Left kidney (tissue), 2 donors: ENCODE results near the gene TJP2. TPM values are rescaled to one million over a fixed set of nuclear protein-coding genes. Genes with fewer than 3 reads are reported as not detected.
"Not testable (repeated sequence)": the region's sequence is repeated elsewhere in the genome, so short reads cannot be mapped to it uniquely, and the experiment has no call there.

Source experiments
- DNase-seq: peaks from one replicate; pipeline ENCODE4 v3.0.0-alpha.2; 2013
- polyA plus RNA-seq: library from polyadenylated mRNA; unstranded; fragments of 120-200 nt; gene quantifications from one replicate; pipeline ENCODE4 v1.2.1, GENCODE V29; 2013; ENCODE audit not compliant: insufficient read length

The TJP2 gene
- polyA plus RNA-seq, 1 donor, result 108 TPM

DNA sequence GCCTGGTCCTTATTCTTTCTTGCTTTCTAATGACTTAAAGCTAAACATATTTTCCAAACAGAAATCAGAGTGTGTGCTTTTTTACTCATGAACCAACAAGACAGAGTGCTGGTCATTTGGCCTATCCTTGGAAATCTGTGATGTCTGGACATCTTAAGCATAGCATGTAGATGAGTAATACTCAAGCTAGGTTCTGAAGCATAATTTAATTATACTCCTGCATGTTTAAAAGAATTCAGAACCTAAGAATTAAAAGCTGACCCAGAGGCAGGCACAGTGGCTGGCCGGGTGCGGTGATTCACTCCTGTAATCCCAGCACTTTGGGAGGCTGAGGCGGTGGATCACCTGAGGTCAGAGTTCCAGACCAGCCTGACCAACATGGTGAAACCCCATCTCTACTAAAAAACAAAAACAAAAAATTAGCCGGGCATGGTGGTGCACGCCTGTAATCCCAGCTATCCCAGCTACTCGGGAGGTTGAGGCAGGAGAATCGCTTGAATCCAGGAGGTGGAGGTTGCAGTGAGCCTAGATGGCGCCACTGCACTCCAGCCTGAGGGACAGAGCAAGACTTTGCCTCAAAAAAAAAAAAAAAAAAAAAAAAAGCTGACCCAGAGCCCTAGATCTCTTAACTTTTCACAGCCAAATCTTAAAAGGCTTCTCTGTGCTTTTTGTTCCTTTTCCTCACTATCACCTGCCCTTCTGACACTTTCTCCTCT, 16.2 kb upstream of the TJP2 start:
- no peak for DNase-seq

DNA sequence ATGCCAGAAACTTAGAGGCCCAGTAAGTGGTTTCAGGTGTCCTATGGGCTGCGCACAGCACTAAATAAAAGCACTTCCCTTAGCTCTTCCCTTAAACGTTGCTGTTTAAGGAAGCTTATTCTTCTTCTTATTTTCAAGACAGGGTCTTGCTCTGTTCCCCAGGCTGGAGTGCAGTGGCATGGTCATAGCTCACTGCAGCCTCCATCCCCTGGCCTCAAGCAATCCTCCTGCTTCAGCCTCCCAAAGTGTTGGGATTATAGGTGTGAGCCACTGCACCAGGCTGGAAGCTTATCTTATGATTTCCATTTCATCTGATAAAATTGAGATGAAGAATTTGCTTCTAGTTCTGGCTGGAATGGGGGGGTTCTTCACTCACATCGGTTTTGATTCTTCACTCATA, 15.6 kb upstream of the TJP2 start:
- DNase-seq, result no peak

- not testable (repeated sequence) for DNase-seq
Observed at GRCh38 chr9:69164573-69164972, 9.5 kb upstream of the TJP2 start.

- DNase-seq, result no peak
Observed at GRCh38 chr9:69165581-69165980, 8.5 kb upstream of the TJP2 start.

DNA sequence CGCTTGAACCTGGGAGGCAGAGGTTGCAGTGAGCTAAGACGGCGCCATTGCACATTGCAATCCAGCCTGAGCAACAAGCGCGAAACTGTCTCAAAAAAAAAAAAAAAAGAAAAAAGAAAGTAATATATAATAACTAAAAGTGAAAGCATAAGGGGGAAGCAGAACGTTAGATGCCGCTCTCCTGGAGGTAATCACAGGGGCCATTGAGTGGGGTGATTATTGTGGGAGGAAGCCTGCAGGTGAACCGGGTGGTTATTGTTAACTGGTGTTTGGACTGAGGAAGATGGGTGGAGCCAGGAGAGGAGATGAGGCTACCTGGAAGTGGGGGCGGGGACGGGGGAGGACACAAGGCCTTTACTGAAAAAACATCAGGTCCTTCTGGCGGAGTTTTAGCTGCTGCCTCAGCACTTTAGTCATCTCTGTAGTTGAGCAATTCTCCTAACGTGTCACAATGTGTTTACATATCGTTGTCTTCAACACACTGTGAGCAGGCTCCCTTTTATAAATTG, 5.3 kb upstream of the TJP2 start:
- no peak for DNase-seq

- no peak for DNase-seq
Observed at GRCh38 chr9:69170231-69170630, 3.8 kb upstream of the TJP2 start.

- no peak for DNase-seq
Observed at GRCh38 chr9:69171049-69171448, 3.0 kb upstream of the TJP2 start.

DNA sequence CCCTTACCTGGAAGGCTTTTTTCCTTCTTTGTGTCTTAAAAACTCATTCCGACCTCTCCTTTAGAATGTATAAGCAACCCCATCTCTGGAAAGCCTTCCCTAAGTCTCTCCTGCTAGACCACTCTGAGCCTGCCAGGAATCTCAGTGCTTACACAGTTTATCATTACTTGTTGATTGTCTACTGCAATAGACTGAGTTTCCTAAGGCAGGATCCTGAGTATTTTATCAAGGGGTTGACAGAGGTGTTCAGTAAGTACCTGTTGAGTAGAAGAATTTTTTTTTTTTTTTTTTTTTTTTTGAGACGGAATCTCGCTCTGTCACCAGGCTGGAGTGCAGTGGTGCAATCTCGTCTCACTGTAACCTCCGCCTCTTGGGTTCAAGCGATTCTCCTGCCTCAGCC, 2.6 kb upstream of the TJP2 start:
- DNase-seq, result no peak

- no peak for DNase-seq
Observed at GRCh38 chr9:69172895-69173294, 1.2 kb upstream of the TJP2 start.

- DNase-seq, result no peak
Observed at GRCh38 chr9:69173497-69173890, 583 bp upstream of the TJP2 start.

DNA sequence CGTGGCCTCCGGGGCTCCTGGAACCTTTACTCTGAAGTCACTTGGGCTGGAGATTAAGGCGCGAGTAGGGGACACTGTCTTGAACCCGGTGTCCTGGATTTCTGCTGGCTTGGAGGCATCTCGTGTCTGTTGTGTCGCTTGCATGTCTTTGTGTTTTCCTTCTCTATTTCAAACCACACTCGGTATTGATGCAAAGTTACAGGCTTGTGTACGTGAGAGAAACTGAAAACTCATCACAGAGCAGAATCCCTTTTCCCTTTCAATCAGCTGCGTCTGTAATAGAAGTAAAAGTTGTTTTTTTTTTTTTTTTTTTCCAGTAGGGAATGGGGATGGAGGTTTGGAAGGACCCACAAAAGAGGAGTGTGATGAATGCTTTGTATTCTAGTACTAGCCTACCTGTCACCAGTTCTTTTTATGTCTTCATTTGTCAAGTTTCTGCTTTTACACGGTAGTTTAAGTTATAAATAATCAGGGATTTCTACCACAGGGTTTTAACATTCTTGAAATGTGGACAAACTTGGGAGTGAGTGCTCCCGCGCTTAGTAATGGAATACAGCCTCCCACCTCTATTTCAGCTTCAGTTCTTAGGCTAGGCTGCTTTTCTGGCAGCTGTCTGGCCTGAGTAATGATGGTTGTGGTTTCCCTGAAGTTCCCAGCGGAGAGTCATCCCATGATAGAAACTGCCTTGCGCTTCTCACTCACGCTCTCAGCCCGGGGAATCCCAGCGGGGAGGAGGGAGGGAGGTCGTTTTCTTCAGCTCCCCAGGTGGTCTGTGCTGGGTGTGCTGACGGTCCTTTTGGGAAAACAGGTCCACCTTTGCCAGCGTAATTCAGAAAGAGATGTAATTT, 763 bp downstream of the TJP2 start:
- no peak for DNase-seq

DNA sequence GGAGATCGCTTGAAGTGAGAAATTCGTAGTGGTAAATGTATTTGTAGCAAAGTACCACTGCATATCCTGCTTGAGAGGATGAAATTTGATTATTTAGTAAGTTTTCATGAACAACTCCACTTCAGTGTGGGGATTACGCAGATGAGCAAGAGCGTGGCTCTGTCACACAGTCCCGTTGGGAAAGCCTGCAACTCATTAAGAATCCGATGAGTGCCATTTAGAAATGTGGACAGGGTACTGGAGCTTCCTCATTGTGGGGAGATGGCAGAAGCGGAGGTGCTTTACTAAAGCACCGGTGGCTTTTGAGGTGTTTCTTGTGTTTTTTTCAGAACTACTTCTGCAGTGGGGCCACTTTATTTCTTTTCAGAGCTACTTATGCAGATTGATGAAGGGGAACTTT, 1.4 kb downstream of the TJP2 start:
- no peak for DNase-seq

- no peak for DNase-seq
Observed at GRCh38 chr9:69176471-69177171, 2.5 kb downstream of the TJP2 start.

- DNase-seq, result no peak
Observed at GRCh38 chr9:69178583-69179011, 4.5 kb downstream of the TJP2 start.

DNA sequence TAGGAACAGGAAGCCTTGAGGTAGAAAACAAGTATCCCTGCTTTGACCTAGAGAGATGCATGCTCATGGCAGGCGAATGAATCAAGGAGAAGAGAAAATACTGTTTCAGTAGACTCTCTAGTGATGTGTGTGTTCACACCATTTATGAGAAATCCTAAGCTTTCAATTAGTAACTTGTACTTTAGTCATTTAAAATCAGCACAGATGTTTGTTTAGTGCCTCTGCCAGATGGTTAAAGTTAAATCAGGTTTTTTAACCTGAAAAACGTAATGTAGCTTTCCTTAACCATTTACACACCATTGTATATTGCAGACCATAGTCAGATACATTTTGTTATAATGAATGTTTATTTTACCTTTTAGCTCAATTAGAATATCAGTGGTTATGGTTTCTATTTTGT, 5.0 kb downstream of the TJP2 start:
- no peak for DNase-seq

DNA sequence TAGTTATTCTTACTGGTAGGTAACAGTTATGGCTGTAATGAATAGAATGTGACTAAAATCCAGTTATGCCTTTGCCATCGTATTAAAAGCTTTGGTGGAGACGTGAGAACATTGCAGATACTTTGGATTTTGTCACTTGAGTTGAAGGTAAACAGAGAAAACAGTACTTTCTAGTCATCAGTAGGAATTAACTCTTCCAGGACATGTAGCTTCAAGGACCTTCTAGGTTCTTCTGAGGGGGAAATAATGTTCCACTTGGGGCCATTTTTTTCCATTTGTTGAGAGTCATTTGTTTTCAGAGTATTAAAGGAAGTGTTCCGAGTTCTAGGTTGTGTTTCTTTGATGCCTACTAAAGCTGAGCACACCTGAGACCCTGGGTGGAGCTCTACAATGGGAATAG, 6.1 kb downstream of the TJP2 start:
- no peak for DNase-seq

DNA sequence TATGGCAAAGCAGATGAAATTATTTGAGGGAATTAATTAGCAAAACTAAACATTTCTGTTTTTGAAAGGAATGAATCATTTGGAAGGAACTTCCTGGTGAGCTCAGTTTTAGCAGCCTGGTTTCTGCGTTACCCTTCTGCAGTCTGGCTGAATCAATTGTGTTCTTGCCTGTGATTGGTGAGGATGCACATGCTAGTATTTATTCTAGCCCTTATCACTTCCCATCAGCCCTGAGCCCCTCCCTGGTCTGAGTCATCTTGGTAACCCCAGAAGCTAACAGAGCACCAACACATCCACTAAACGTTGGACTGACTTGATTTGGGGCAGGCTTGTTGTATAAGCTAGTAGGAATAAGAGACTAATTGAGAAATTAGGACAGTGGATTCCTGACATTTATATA, 6.6 kb downstream of the TJP2 start:
- no peak for DNase-seq

GRCh38 chr9:69181908-69182353, 7.9 kb downstream of the TJP2 start:
- no peak for DNase-seq

DNA sequence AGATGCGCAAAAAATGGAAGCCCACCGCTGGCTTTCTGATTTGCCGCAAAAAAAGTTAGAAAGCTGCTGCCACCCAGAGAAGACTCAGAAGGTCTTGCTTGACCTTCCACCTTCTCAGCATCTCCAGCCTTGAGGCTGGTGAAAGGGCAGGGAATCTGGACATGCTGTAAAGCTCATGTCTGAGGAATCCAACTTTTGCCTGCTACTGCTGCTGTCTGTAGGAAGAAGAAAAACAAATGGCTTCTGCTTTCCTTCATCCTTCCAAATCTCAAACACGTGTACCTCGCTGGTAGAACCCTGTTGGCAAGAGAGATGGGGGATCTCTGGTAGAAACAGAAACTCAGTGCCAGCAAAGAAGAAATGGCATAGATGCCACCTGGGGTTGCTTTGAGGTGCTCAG, 10.2 kb downstream of the TJP2 start:
- DNase-seq, result no peak

DNA sequence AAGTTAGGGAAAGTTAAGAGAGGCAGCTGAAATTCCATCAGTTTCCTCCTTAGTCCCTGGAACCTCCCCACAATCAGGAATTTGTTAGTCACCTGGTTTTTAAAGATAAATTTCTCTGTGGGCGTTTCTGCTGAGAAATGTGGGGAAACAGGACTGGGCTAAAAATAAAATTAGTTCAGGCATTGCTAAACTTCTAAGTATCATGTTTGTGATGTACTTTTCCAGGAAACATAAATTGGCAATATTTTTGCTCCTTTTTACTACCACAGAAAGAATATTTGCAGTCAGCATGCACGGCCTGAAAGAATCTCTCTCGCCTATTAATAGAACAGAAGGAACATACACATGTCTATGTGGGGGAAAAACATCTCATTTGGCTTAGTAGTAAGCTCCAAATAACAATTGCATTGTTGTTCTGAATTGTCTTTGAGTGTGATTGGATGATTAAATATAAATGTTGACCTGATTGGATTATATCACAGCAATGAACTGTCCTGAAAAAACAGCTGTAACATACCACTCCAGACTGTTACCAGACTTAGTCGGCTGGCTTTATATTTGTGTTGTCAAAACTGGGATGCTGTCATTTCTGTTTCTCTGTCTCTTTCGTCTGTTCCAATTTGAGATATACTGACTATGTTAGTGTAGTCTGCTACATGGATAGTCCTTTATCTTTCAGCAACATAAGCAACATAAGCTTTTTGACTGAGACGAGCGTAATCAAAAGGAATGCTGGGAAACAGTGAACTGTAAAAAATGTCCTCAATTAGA, 12.9 kb downstream of the TJP2 start:
- no peak for DNase-seq

DNA sequence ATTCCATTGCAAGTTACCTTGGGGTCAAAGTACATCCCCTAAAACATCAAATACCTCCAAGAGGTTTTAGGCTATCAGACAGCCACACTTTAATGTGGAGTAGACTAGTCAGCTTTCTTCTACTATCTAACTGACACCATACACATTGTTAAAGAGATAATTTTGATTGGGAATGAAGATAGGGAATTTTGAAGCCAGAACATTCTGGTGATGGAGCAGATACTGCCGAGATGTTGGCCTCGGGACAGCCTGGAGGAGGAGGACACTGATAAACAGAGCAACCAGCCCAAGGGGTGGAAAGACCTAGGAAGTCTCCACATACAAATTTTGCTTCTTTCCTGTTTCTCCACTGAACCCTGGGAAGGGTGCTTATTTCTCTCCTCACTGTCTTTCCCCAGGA, 14.9 kb downstream of the TJP2 start:
- no peak for DNase-seq
